Measurements from ENCODE around the gene SPINK2. TPM values are rescaled to one million over a fixed set of nuclear protein-coding genes. Genes with fewer than 3 reads are reported as not detected.

SPINK2 gene
- total and polyA plus RNA-seq, 2 of the 8 experiments (the other 6 are each of a cell fraction or from before 2014, with no cell fraction given): 0.89 to 1.4 TPM

DNA sequence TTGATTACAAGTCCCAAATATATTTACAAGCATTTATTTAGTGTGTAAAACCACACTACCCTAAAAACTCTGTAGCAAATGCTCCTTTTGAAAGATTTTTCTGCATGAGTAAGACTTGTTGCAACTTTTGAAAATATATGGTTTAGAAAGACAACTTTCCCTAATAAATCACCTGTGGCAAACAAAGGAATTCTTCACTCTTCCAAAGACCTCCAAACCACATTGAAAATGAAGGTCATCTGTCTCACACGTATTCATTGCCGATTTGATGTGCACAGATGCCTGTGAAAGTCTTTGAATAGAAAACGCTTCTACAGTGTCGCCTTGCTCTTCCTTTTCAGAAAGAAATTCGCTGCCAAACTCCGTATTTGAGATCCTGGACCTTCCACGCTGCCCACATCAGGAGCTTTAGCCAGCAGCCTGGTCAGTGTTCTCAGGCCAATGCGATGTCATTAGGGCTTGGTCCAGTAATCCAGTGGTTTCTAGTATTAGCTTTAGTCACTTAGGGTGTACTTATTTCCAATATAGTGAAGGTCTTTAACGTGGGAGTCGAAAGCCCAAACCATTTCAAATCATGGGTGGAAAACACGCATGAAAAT lies 22.2 kb downstream of the SPINK2 start:
- Histone ChIP-seq H3K4ac (replicated peaks; ENCODE audit: insufficient read length, low read depth, low read length) (no peak overlapping the region), H2BK15ac (ENCODE audit: low read length) (no peak overlapping the region), H3K27ac (ENCODE audit: low read depth, low read length) (no peak overlapping the region), H3K36me3 (ENCODE audit: control insufficient read depth in 2 of 4, insufficient read depth in 4 of 4, low read length in 3 of 4) (no peaks in the 10 kb centered on the region), H3K23ac (ENCODE audit: insufficient read length) (no peak overlapping the region), H3K14ac (ENCODE audit: insufficient read length) (no peak overlapping the region), H4K91ac (replicated peaks; ENCODE audit: insufficient read length, low read length) (no peak overlapping the region), H4K5ac (ENCODE audit: insufficient read length, low read depth, low read length) (no peak overlapping the region), H3K4me3 (ENCODE audit: extremely low read depth in 1 of 4, insufficient read depth in 2 of 4, low read depth in 3 of 4, low read length in 4 of 4) (peak overlapping the region in 1 of 4 experiments; percentile 62; a peak in 1 of 8 replicates), H2AK5ac (ENCODE audit: low read depth, low read length) (no peak overlapping the region), H3K9ac (replicated peaks in 1 of 4; ENCODE audit: extremely low read depth in 1 of 4, low read depth in 3 of 4, low read length in 3 of 4) (no peak overlapping the region), H3K56ac (replicated peaks; ENCODE audit: insufficient read length, low read depth, low read length) (no peak overlapping the region), H2AFZ (ENCODE audit: low read length) (no peak overlapping the region), H2BK120ac (replicated peaks; ENCODE audit: low read depth, low read length) (no peak overlapping the region), H2BK5ac (ENCODE audit: low read depth, low read length) (no peak overlapping the region), H4K8ac (ENCODE audit: extremely low read depth, insufficient read depth, low read length) (no peak overlapping the region), H3K79me1 (ENCODE audit: low read depth, low read length) (no peaks in the 10 kb centered on the region), H2BK20ac (ENCODE audit: low read length) (no peak overlapping the region), H2BK12ac (ENCODE audit: low read depth, low read length) (no peak overlapping the region), H3K4me2 (ENCODE audit: insufficient read depth in 1 of 2, low read depth in 2 of 2, low read length in 2 of 2) (peak overlapping the region; percentile 61 to 87; a peak in 3 of 4 replicates), H3K27me3 (replicated peaks in 1 of 4; ENCODE audit: control insufficient read depth in 3 of 4, extremely low read depth in 1 of 4, insufficient read depth in 3 of 4, low read length in 3 of 4) (peaks cover 0 to 8% (median 5%) of the 10 kb centered on the region in 4 experiments; a peak in 5 of 7 replicates), H3K4me1 (replicated peaks in 1 of 4; ENCODE audit: control insufficient read depth in 3 of 4, insufficient read depth in 4 of 4, low read length in 3 of 4) (peaks cover 0 to 6% (median 0%) of the 10 kb centered on the region in 4 experiments; a peak in 2 of 7 replicates), H3K9me3 (ENCODE audit: insufficient read depth in 2 of 2, low read depth in 1 of 2, low read length in 1 of 2) (no peaks in the 10 kb centered on the region), H3K23me2 (ENCODE audit: low read depth, low read length) (peaks cover 2% of the 10 kb centered on the region; the same call in 1 of the 2 replicates), H3K18ac (ENCODE audit: extremely low read depth, low read length) (no peak overlapping the region), H3K79me2 (ENCODE audit: control insufficient read depth in 1 of 2, insufficient read depth in 2 of 2, low read length in 2 of 2) (no peaks in the 10 kb centered on the region), H4K20me1 (replicated peaks in 1 of 2; ENCODE audit: control insufficient read depth in 1 of 2, insufficient read depth in 2 of 2, low read length in 2 of 2) (no peaks in the 10 kb centered on the region)
- 87% methylated on average over 11 of the region's 11 CpGs; no CpG with 5 or more reads in 1 of the 2 experiments for WGBS, 2 experiments (ENCODE audit: extremely low coverage in 1 of 2, insufficient coverage in 1 of 2, insufficient read length in 1 of 2, insufficient replicate concordance in 2 of 2, low coverage in 1 of 2, low lambda C conversion rate in 2 of 2, missing lambda C conversion rate in 1 of 2)
- ChIA-PET POLR2A (ENCODE audit: partially characterized antibody) (interaction anchor here (0.6 to 0.9 kb wide), 2 partner anchors 29 to 37 kb away, joined by 3 to 4 read pairs; no protein-coding TSS in a partner anchor), CTCF (ENCODE audit: partially characterized antibody) (interaction anchor here (0.6 to 3.8 kb wide), 36 partner anchors 8 to 249 kb away, joined by 3 to 40 read pairs (median 4); partner anchors contain the start of gene HOPX)
- peak; percentile 48 for FAIRE-seq
- no peak for DNase-seq (ENCODE audit: low read depth in 1 of 2, low spot score in 2 of 2)
- TF ChIP-seq TAF1 (IDR thresholded peaks at IDR 0.05; ENCODE audit: low read depth, low read length) (no peak), CHD2 (IDR thresholded peaks at IDR 0.05; ENCODE audit: low read length) (no peak), SP1 (IDR thresholded peaks at IDR 0.05; ENCODE audit: low read depth, low read length) (no peak), SUZ12 (IDR thresholded peaks at IDR 0.05; ENCODE audit: low read length) (no peak), RBBP5 (IDR thresholded peaks at IDR 0.05; ENCODE audit: borderline replicate concordance, low read depth, low read length) (no peak), SIRT6 (IDR thresholded peaks at IDR 0.05; ENCODE audit: low read length) (no peak), NRF1 (IDR thresholded peaks at IDR 0.05; ENCODE audit: low read depth, low read length) (no peak), SP4 (IDR thresholded peaks at IDR 0.05; ENCODE audit: low read length) (no peak), CBX8 (IDR thresholded peaks at IDR 0.05; ENCODE audit: borderline replicate concordance, low read depth, low read length) (no peak), GTF2F1 (IDR thresholded peaks at IDR 0.05; ENCODE audit: borderline replicate concordance, low read depth, low read length) (no peak), SRF (IDR thresholded peaks at IDR 0.05; ENCODE audit: low read depth, low read length) (no peak), BRCA1 (IDR thresholded peaks at IDR 0.05; ENCODE audit: low read depth, low read length) (no peak)

Data from H1 (cell line).